ENCODE data around the gene SBK2. TPM values are rescaled to one million over a fixed set of nuclear protein-coding genes. Genes with fewer than 3 reads are reported as not detected.

SBK2 gene
- total RNA-seq, 2 experiments from 2014 or later, result not detected

- Histone ChIP-seq H3K27ac (ENCODE audit: low read depth, low read length, poor library complexity, severe bottlenecking) (no peak overlapping the region), H3K79me2 (ENCODE audit: insufficient read depth, low read depth, low read length) (no peaks in the 10 kb centered on the region), H3K4me1 (ENCODE audit: insufficient read depth, low read length, poor library complexity, severe bottlenecking) (peaks cover 8% of the 10 kb centered on the region), H3K4me3 (ENCODE audit: low read depth, low read length, poor library complexity, severe bottlenecking) (no peak overlapping the region), H3K9me2 (ENCODE audit: insufficient read depth, low read length) (no peaks in the 10 kb centered on the region), H3K9me3 (ENCODE audit: low read length) (no peaks in the 10 kb centered on the region), H2AFZ (ENCODE audit: low read length) (no peak overlapping the region), H4K20me1 (ENCODE audit: insufficient read depth, low read length) (no peaks in the 10 kb centered on the region), H3K36me3 (ENCODE audit: insufficient read depth, low read length) (no peaks in the 10 kb centered on the region), H3K4me2 (ENCODE audit: low read length) (no peak overlapping the region)
- DNase-seq (ENCODE audit: low spot score), result no peak
- no peak for TF ChIP-seq CTCF (conservative IDR thresholded peaks at IDR 0.05; ENCODE audit: low read length)
- TF ChIP-seq EZH2phosphoT487 (IDR thresholded peaks at IDR 0.05; ENCODE audit: borderline replicate concordance, low read depth, low read length), result no peak
- no TSS peak for BruUV-seq (replicated peaks)
- ChIA-PET POLR2A (no interaction called here), CTCF (ENCODE audit: unreplicated experiment) (no interaction called here)
- intact Hi-C loops (cut with micrococcal nuclease; ENCODE audit: unreplicated experiment), result no loop called here
Observed at GRCh38 chr19:55546822-55547614, 10.1 kb upstream of the SBK2 start.

GRCh38 chr19:55546011-55546410, 9.1 kb upstream of the SBK2 start:
- no TSS peak for BruUV-seq (replicated peaks)
- H3K9me2 ChIP-seq (ENCODE audit: insufficient read depth, low read length), result no peaks in the 10 kb centered on the region
- no peak overlapping the region for H2AFZ ChIP-seq (ENCODE audit: low read length)
- DNase-seq (ENCODE audit: low spot score), result no peak
- no peak overlapping the region for H3K4me3 ChIP-seq (ENCODE audit: low read depth, low read length, poor library complexity, severe bottlenecking)
- no peaks in the 10 kb centered on the region for H4K20me1 ChIP-seq (ENCODE audit: insufficient read depth, low read length)
- H3K79me2 ChIP-seq (ENCODE audit: insufficient read depth, low read depth, low read length), result no peaks in the 10 kb centered on the region
- no peak overlapping the region for H3K27ac ChIP-seq (ENCODE audit: low read depth, low read length, poor library complexity, severe bottlenecking)
- TF ChIP-seq EZH2phosphoT487 (IDR thresholded peaks at IDR 0.05; ENCODE audit: borderline replicate concordance, low read depth, low read length), result no peak
- H3K4me2 ChIP-seq (ENCODE audit: low read length), result no peak overlapping the region
- no peaks in the 10 kb centered on the region for H3K9me3 ChIP-seq (ENCODE audit: low read length)
- CTCF ChIA-PET (ENCODE audit: unreplicated experiment), result no interaction called here
- no peaks in the 10 kb centered on the region for H3K36me3 ChIP-seq (ENCODE audit: insufficient read depth, low read length)
- POLR2A ChIA-PET, result no interaction called here
- intact Hi-C loops (cut with micrococcal nuclease; ENCODE audit: unreplicated experiment), result no loop called here
- H3K4me1 ChIP-seq (ENCODE audit: insufficient read depth, low read length, poor library complexity, severe bottlenecking), result peaks cover 8% of the 10 kb centered on the region

- Histone ChIP-seq H4K20me1 (ENCODE audit: insufficient read depth, low read length) (no peaks in the 10 kb centered on the region), H3K27ac (ENCODE audit: low read depth, low read length, poor library complexity, severe bottlenecking) (no peak within 1 kb of the TSS), H3K9me2 (ENCODE audit: insufficient read depth, low read length) (no peaks in the 10 kb centered on the region), H3K79me2 (ENCODE audit: insufficient read depth, low read depth, low read length) (no peaks in the 10 kb centered on the region), H3K4me1 (ENCODE audit: insufficient read depth, low read length, poor library complexity, severe bottlenecking) (peaks cover 8% of the 10 kb centered on the region), H3K4me2 (ENCODE audit: low read length) (no peak within 1 kb of the TSS), H3K4me3 (ENCODE audit: low read depth, low read length, poor library complexity, severe bottlenecking) (no peak within 1 kb of the TSS), H3K9me3 (ENCODE audit: low read length) (no peaks in the 10 kb centered on the region), H2AFZ (ENCODE audit: low read length) (no peak within 1 kb of the TSS), H3K36me3 (ENCODE audit: insufficient read depth, low read length) (no peaks in the 10 kb centered on the region)
- BruUV-seq (replicated peaks), result no TSS peak
- no peak for TF ChIP-seq EZH2phosphoT487 (IDR thresholded peaks at IDR 0.05; ENCODE audit: borderline replicate concordance, low read depth, low read length)
- TF ChIP-seq CTCF (conservative IDR thresholded peaks at IDR 0.05; ENCODE audit: low read length), result no peak
- ChIA-PET CTCF (ENCODE audit: unreplicated experiment) (no interaction called here), POLR2A (no interaction called here)
- DNase-seq (ENCODE audit: low spot score), result no peak
- intact Hi-C loops (cut with micrococcal nuclease; ENCODE audit: unreplicated experiment), result no loop called here
Observed at GRCh38 chr19:55545443-55545842, 8.5 kb upstream of the SBK2 start, which contains the start of gene SBK3. SBK3 (minus strand) TSS chr19:55545543; CDS start chr19:55545543, 0 bp downstream.

All from OCI-LY7 (cell line).